HepG2 (cell line): ENCODE measurements around the gene SLC29A2. TPM values are rescaled to one million over a fixed set of nuclear protein-coding genes. Genes with fewer than 3 reads are reported as not detected.
A peak's percentile ranks its signal among the peaks of the same experiment; 100 is the strongest.

Experiments used
- CCDC6 ChIP-seq: sonication (generic); formaldehyde crosslinking; IDR thresholded peaks from 2 replicates; pipeline ENCODE4 v1.8.1; 2022; ENCODE audit warnings: mild to moderate bottlenecking, missing genetic modification reagents, moderate library complexity
- DNMT3B ChIP-seq: conservative IDR thresholded peaks from 2 replicates; pipeline ENCODE4 v1.6.1; 2016; ENCODE audit warnings: missing biosample characterization, control low read depth
- MIER2 ChIP-seq: IDR thresholded peaks from 2 replicates; pipeline ENCODE4 v1.6.1; 2016; ENCODE audit warnings: missing biosample characterization, missing genetic modification reagents
- MZF1 ChIP-seq: sonication (generic); formaldehyde crosslinking; IDR thresholded peaks from 2 replicates; pipeline ENCODE4 v1.8.1; 2023; ENCODE audit warnings: mild to moderate bottlenecking, missing genetic modification reagents, borderline replicate concordance
- NFKBIZ ChIP-seq: IDR thresholded peaks from 2 replicates; pipeline ENCODE4 v1.6.1; 2018; ENCODE audit warnings: missing genetic modification reagents, missing compliant biosample characterization
- NR1H2 ChIP-seq: sonication (generic); formaldehyde crosslinking; IDR thresholded peaks from 2 replicates; pipeline ENCODE4 v1.8.1; 2022; ENCODE audit warnings: low read depth, missing genetic modification reagents, borderline replicate concordance
- PHF5A ChIP-seq: IDR thresholded peaks from one replicate; pipeline ENCODE4 v1.6.1; 2018; ENCODE audit warnings: low read depth, missing genetic modification reagents; ENCODE audit not compliant: unreplicated experiment
- SCMH1 ChIP-seq: sonication (generic); formaldehyde crosslinking; IDR thresholded peaks from 2 replicates; pipeline ENCODE4 v1.9.0; 2021; ENCODE audit warnings: missing genetic modification reagents, mild to moderate bottlenecking, borderline replicate concordance
- SP5 ChIP-seq: IDR thresholded peaks from 2 replicates; pipeline ENCODE4 v1.6.1; 2016; ENCODE audit warnings: low read depth, borderline replicate concordance
- TBL1XR1 ChIP-seq: fragments of 150-350 bp; IDR thresholded peaks from 2 replicates; pipeline ENCODE4 v1.6.1; 2014; ENCODE audit warnings: borderline replicate concordance, low read length; ENCODE audit not compliant: partially characterized antibody
- TBX3 ChIP-seq: fragments of 450-650 bp; IDR thresholded peaks from 2 replicates; pipeline ENCODE4 v1.6.1; 2017; ENCODE audit warnings: antibody characterized with exemption, mild to moderate bottlenecking, inconsistent platforms, borderline replicate concordance
- ZBTB42 ChIP-seq: sonication (generic); formaldehyde crosslinking; IDR thresholded peaks from 2 replicates; pipeline ENCODE4 v1.5.0; 2020; ENCODE audit warnings: mild to moderate bottlenecking, missing genetic modification reagents
- ZEB1 ChIP-seq: IDR thresholded peaks from 2 replicates; pipeline ENCODE4 v1.6.1; 2012; ENCODE audit warnings: mild to moderate bottlenecking, low read depth, inconsistent platforms; ENCODE audit not compliant: insufficient replicate concordance
- ZFP62 ChIP-seq: sonication (generic); formaldehyde crosslinking; IDR thresholded peaks from 2 replicates; pipeline ENCODE4 v1.4.0; 2020; ENCODE audit warnings: missing genetic modification reagents
- ZFY ChIP-seq: sonication (generic); formaldehyde crosslinking; IDR thresholded peaks from 2 replicates; pipeline ENCODE4 v1.4.0; 2020; ENCODE audit warnings: missing genetic modification reagents
- ZNF207 ChIP-seq: fragments of 450-650 bp; IDR thresholded peaks from 2 replicates; pipeline ENCODE4 v1.6.1; 2016; ENCODE audit warnings: antibody characterized with exemption, borderline replicate concordance
- ZNF367 ChIP-seq: sonication (generic); formaldehyde crosslinking; IDR thresholded peaks from 2 replicates; pipeline ENCODE4 v1.4.0; 2020; ENCODE audit warnings: missing genetic modification reagents, borderline replicate concordance
- ZNF543 ChIP-seq: sonication (generic); formaldehyde crosslinking; IDR thresholded peaks from 2 replicates; pipeline ENCODE4 v1.4.0; 2020; ENCODE audit warnings: mild to moderate bottlenecking, missing genetic modification reagents
- ZNF781 ChIP-seq: sonication (generic); formaldehyde crosslinking; IDR thresholded peaks from 2 replicates; pipeline ENCODE4 v1.5.1; 2020; ENCODE audit warnings: borderline replicate concordance, mild to moderate bottlenecking, missing genetic modification reagents; ENCODE audit errors: not compliant biosample characterization
- ZNF792 ChIP-seq: IDR thresholded peaks from 2 replicates; pipeline ENCODE4 v1.6.1; 2016
- ZNF816 ChIP-seq: sonication (generic); formaldehyde crosslinking; IDR thresholded peaks from 2 replicates; pipeline ENCODE4 v1.8.0; 2022; ENCODE audit warnings: missing genetic modification reagents, mild to moderate bottlenecking, borderline replicate concordance
- ZNF841 ChIP-seq: sonication (generic); formaldehyde crosslinking; IDR thresholded peaks from 2 replicates; pipeline ENCODE4 v1.8.1; 2023; ENCODE audit warnings: missing genetic modification reagents, borderline replicate concordance
- ZSCAN25 ChIP-seq: sonication (generic); formaldehyde crosslinking; IDR thresholded peaks from 2 replicates; pipeline ENCODE4 v1.8.0; 2022; ENCODE audit warnings: mild to moderate bottlenecking, missing genetic modification reagents
- ZZZ3 ChIP-seq: sonication (generic); formaldehyde crosslinking; IDR thresholded peaks from 2 replicates; pipeline ENCODE4 v1.4.0; 2020; ENCODE audit warnings: missing genetic modification reagents, mild to moderate bottlenecking, borderline replicate concordance
- polyA plus RNA-seq, 8 experiments: library from polyadenylated mRNA; depleted of rRNA in 3 of 8; stranded (reverse) in 7 of 8; unstranded in 1 of 8; fragments of >200 nt; fragmentation: Illumina TruSeq in 4 of 8; extraction: Trizol in 4 of 8; gene quantifications; 2 replicates each; pipeline versions ENCODE4 v1.2.1 to v1.2.3, GENCODE V29; 2011 to 2016; ENCODE audit warnings: low read depth in 4 of 8, missing spikeins in 1 of 8, mixed read lengths in 1 of 8; ENCODE audit not compliant: insufficient read depth in 1 of 8
- total RNA-seq, 5 experiments: library from RNA; depleted of rRNA; stranded (reverse); fragments of >200 nt; fragmentation: Illumina TruSeq; extraction: Trizol; gene quantifications; 2 replicates each; pipeline ENCODE4 v1.2.3, GENCODE V29; 2016; ENCODE audit warnings: low read depth in 1 of 5
- TF ChIP-seq, protein P1 (sequence below): sonication (generic); formaldehyde crosslinking; IDR thresholded peaks from 2 replicates; pipeline ENCODE4 v1.8.1; 2022; ENCODE audit warnings: mild to moderate bottlenecking, missing genetic modification reagents
- TF ChIP-seq, protein P2 (sequence below): sonication (generic); formaldehyde crosslinking; IDR thresholded peaks from 2 replicates; pipeline ENCODE4 v1.5.0; 2020; ENCODE audit warnings: mild to moderate bottlenecking, missing genetic modification reagents, borderline replicate concordance
- TF ChIP-seq, protein P3 (sequence below): sonication (generic); formaldehyde crosslinking; IDR thresholded peaks from 2 replicates; pipeline ENCODE4 v1.9.0; 2021; ENCODE audit warnings: missing genetic modification reagents, mild to moderate bottlenecking, borderline replicate concordance

SLC29A2 gene
- total and polyA plus RNA-seq, 2 of the 13 experiments (the other 11 are each of a cell fraction or from before 2014, with no cell fraction given), result 0.63 to 0.66 TPM

DNA sequence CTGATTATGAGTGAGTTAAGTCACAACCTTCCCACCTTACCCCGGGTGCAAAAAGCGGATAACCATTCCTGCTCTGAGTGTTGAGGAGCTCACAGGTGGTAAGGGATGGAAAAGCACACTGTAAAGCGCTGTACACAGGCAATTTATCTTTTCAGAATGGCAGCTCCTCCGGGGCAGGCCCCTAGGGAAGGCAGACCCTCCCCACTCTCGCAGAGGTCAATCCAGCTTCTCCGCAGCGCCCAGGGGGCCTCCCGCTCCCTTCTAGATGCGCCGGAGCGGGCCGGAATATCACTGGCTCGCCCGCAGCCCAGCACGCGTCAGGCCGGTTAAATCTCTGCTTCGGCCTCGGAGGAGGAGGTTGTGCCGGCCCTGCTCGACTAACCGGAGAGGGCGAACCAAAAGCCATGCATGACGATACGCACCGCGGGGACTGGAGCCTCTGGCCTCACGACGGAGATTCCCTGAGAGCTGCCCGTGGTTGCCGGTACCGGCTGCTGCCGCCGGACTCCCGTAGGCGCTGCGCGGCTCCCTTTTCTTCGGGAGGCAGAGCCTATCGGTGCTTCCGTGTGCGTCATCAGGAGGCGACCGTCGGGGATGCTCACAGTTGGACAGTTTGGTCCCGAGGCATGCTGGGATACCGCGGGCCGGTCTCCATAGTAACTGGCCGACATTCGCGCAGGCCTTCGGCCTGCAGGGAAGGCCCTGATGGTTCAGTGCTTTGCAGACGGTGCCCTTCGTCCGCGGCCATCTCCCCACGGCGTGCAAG, 26.8 kb downstream of the SLC29A2 start, which contains the start of gene BRMS1 (continued):
- TF ChIP-seq, protein P1, sequence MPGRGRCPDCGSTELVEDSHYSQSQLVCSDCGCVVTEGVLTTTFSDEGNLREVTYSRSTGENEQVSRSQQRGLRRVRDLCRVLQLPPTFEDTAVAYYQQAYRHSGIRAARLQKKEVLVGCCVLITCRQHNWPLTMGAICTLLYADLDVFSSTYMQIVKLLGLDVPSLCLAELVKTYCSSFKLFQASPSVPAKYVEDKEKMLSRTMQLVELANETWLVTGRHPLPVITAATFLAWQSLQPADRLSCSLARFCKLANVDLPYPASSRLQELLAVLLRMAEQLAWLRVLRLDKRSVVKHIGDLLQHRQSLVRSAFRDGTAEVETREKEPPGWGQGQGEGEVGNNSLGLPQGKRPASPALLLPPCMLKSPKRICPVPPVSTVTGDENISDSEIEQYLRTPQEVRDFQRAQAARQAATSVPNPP (CRISPR knock-in tag), result peak; percentile 42; the same call in 1 of the 2 replicates
- no peak for TF ChIP-seq TBL1XR1
- TF ChIP-seq ZBTB42 (CRISPR knock-in tag), result 0 out of 2 replicates have a peak, but pooled peaks have one; percentile 33
- TF ChIP-seq ZNF781, result no peak
- peak; percentile 56; the same call in 1 of the 2 replicates for TF ChIP-seq ZNF792
- no peak for TF ChIP-seq NFKBIZ (CRISPR knock-in tag)
- TF ChIP-seq NR1H2 (CRISPR knock-in tag), result 0 out of 2 replicates have a peak, but pooled peaks have one; percentile 61
- TF ChIP-seq ZNF841 (CRISPR knock-in tag), result no peak
- no peak for TF ChIP-seq ZSCAN25
- no peak for TF ChIP-seq PHF5A (CRISPR knock-in tag)
- TF ChIP-seq SP5 (CRISPR knock-in tag), result no peak
- no peak for TF ChIP-seq ZNF207
- no peak; the same call in 1 of the 2 replicates for TF ChIP-seq TBX3
- no peak for TF ChIP-seq SCMH1 (CRISPR knock-in tag)
- peak; percentile 95 for TF ChIP-seq ZFY (CRISPR knock-in tag)
- peak; percentile 77; the same call in 1 of the 2 replicates for TF ChIP-seq ZZZ3 (CRISPR knock-in tag)
- TF ChIP-seq ZNF543, result peak; percentile 74
- TF ChIP-seq, protein P2, sequence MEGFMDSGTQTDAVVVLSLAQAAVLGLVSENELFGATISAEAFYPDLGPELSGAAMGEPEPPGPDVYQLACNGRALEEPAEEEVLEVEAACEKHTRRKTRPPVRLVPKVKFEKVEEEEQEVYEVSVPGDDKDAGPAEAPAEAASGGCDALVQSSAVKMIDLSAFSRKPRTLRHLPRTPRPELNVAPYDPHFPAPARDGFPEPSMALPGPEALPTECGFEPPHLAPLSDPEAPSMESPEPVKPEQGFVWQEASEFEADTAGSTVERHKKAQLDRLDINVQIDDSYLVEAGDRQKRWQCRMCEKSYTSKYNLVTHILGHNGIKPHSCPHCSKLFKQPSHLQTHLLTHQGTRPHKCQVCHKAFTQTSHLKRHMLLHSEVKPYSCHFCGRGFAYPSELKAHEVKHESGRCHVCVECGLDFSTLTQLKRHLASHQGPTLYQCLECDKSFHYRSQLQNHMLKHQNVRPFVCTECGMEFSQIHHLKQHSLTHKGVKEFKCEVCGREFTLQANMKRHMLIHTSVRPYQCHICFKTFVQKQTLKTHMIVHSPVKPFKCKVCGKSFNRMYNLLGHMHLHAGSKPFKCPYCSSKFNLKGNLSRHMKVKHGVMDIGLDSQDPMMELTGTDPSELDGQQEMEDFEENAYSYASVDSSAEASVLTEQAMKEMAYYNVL (CRISPR knock-in tag), result no peak
- TF ChIP-seq ZEB1, result no peak
- no peak for TF ChIP-seq ZNF367
- TF ChIP-seq ZNF816 (CRISPR knock-in tag), result no peak
- TF ChIP-seq, protein P3, sequence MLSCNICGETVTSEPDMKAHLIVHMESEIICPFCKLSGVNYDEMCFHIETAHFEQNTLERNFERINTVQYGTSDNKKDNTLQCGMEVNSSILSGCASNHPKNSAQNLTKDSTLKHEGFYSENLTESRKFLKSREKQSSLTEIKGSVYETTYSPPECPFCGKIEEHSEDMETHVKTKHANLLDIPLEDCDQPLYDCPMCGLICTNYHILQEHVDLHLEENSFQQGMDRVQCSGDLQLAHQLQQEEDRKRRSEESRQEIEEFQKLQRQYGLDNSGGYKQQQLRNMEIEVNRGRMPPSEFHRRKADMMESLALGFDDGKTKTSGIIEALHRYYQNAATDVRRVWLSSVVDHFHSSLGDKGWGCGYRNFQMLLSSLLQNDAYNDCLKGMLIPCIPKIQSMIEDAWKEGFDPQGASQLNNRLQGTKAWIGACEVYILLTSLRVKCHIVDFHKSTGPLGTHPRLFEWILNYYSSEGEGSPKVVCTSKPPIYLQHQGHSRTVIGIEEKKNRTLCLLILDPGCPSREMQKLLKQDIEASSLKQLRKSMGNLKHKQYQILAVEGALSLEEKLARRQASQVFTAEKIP (CRISPR knock-in tag), result no peak
- no peak for TF ChIP-seq MZF1
- peak; percentile 62; the same call in 1 of the 2 replicates for TF ChIP-seq MIER2 (CRISPR knock-in tag)
- TF ChIP-seq ZFP62 (CRISPR knock-in tag), result no peak
- no peak for TF ChIP-seq CCDC6 (CRISPR knock-in tag)
- TF ChIP-seq DNMT3B (CRISPR knock-in tag), result peak; percentile 86; the same call in 1 of the 2 replicates
